ENCODE results near the gene MAT1A.

MAT1A gene

DNA sequence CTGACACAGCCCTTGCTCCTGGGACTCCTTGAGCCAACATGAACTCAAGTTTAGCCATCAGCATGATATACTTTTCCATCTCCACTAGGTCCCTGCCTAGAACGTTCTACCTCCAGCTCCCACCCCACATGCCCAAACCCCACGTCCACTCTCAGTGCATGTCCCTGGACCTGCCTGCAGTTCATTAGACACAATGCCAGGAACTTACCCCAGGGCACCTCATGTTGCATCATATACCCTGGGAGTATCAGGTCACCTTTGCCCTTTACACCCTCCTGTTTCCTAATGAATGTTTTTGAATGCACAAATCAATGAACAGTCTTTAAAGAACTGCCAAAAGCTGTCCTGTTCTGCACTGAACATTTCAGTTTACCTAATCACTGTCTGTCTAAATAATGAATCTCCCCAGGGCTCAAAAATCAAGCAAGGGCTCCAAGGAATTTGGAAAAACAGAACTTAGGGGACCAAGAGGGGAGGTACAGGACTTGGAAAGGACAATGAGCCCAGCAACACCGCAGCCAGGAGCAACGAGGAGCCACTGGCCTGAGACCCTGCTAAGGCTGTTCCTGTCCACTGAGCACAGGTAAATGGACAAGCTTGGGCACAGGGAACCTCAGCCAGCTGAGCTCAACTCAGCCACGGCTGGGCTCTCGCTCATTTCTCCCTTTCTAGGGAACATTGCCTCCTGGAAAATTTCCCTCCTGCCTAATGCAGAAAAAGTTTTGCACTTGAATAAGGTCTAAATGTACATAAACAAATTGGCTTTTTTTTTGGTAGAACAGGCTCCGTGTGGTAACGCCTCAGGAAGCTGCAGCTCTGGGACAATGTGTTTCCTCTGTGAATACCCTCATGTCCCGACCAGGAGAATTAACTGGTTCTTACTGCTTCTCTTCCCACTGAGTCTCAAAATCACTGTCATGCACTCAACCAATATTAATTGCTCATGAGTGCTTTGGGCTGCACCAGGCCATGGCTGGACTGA is 7.4 kb downstream of the MAT1A start:
- DNase-seq (ENCODE audit: low spot score), result no peak

DNA sequence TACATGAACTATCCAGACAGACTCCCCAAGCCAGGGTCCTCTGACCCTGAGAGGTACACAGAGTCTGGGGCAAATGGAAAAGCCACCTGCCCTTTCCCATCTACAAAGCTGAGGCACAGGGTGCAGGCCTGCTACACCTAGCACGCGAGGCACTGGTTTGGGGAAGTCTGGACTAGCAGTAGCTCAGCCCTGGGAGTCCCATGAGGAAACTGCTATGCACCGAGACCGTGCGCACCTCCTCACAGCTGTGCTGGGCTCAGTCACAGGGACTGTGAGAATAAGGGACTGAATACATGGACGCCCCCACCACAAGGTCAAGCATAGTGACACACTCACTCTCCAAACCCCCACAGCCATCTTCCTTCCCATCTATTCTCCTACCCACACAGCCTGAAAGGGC is 8.2 kb downstream of the MAT1A start:
- no peak for DNase-seq (ENCODE audit: low spot score)

DNA sequence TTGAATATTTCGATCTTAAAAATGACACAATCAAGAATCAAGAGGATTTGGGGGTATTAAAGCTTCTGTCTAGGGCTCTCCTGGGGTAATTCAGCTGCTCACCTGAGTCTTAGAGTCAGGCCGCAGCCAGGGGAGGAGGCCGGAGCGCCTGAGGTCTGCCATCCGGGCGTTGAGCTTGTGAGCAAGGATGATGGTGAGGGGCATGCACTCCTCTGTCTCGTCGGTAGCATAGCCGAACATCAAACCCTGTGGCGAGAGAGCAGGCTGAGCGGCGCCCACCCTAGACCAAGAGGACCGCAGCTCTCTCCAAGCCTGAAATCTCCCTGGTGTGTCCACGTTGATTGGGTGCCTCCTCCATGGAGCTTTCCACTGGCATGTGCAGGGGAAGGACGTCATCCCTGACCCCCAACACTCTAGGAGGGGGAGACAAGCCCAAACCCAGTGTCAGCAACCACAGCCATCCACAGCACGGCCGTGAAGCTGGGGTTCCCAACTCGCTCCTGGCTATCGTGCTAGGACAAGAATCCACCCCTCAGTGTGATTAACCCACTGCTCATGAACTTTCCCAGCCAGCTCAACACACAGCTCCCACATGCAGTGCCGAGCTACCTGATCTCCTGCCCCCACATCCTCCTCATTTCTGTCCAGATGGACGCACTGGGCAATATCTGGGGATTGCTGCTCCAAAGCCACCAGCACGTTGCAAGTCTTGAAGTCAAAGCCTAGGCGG is 9.2 kb downstream of the MAT1A start:
- DNase-seq (ENCODE audit: low spot score), result no peak

DNA sequence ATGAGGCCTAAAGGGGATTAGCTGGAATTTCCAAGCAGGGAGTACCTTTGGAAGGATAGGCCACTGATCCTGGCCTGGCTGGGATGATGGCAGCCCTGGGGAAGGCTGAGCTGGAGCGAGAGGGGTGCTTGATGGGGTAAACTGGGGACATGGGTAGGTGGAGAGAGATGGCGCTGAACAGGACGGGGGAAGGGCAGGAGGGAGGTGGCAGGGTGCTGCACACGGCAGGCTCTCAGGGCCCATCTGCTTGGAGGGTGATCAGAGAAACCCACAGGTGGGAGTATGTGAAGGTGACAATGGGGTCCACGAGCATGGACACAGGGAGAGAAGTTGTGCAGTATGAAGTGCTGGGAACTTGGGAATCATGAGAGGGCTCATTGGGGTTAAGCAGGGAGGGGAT is 10.3 kb downstream of the MAT1A start:
- DNase-seq (ENCODE audit: low spot score), result no peak

DNA sequence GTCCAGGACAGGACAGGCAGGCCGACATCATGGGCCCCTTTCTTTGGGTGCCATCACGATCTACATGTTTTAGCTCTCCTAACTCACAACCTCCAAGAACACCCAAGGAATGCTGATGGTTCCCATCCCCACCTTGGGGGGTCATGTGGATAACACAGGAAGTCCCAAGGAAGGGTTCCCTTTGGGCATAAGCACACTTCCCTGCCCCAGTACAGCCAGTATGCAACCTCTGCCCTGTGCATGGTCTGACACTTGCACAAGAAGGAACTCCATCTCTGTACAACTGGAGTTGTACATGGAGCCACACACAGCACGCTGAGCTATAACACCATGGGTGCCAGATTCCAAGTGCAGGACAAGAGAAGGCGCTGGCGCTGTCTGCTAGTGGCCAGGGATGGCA is 11.0 kb downstream of the MAT1A start:
- no peak for DNase-seq (ENCODE audit: low spot score)

DNA sequence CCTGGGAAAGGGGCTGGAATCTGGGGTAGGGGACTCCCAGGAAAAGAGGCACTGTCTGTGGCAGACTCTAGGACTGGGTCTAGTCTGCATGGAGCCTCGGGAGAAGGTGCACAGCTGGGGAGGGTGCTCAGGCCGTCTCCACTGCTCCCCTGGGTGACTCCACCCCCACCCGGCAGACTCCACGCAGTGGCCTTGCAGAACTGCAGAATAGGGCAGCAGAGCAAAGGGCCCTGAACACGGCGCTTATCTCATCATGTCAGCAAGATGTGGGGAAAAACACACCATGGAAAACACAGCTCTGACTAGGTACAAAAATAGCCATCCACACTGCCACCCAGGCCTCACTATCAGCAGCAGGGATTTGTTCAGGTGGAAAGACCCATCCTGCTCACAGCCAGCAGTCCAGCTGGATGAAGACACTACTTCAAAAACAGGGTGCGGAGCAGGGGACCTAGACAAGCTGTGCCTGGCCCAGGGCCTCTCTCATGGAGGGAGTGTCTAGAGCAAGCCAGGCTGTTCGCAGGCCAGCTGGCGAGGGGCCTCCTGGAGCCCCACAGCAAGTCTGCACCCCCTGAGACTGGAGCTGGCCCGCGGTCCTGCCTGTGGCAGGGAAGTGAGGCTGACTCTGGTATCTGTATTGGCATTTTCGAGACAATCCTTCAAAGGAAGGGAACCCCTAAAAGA is 11.7 kb downstream of the MAT1A start:
- DNase-seq (ENCODE audit: low spot score), result no peak

DNA sequence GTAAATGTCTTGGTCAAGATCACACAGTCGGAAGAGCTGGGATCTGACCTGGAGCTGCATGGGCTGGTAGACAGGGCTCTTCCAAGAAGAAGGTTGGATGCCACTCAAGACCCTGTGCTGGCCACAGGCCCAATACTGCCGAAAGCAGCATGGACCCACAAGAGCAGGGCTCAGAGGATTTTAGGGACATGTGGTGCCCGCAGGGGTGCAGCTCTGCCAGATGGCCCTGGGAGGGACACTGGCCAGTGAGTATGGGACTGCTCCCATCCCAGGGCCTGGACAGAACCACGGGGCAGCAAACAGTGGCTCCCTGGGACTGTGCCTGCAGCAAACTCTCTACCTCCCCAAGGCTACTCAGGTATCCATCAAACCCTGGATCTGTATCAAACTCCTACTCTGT is 12.4 kb downstream of the MAT1A start:
- no peak for DNase-seq (ENCODE audit: low spot score)

DNA sequence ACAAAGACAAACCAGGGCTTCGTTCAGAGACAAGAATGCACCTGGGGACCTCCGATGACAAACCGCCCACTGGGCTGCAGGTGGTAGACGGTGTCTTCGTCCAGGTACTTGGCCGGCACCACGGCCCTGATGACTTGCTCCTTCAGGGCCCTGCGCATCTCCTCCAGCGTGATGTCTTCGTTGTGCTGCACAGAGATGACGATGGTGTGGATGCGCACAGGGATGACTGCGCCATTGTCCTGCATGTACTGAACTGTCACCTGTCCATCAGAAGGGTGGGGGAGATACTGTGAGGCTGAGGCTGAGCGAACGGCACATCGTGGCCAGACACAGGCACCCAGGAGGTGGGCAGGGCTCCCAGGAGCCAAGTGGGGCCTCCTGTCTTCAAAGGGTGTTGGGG is 13.1 kb downstream of the MAT1A start:
- no peak for DNase-seq (ENCODE audit: low spot score)

DNA sequence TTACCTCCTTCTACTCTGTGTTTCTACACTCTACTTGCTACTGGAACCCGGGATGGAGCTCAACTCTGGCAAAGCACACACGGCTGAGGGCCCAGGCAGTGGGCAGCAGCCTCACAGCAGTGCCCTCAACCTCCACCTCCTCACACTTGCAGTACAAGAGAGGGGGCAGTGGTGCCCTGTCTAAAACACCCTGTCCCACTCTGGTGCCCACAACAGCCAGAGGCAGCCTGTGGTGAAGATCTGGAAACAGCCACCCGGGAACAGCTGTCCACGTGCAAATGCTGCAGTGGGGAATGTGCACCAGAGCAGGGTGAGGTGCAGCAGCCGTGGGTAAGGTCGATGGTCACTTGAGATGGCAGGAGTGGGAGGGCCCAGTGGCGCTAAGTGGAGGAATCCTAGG is 13.7 kb downstream of the MAT1A start:
- DNase-seq (ENCODE audit: low spot score), result no peak

DNA sequence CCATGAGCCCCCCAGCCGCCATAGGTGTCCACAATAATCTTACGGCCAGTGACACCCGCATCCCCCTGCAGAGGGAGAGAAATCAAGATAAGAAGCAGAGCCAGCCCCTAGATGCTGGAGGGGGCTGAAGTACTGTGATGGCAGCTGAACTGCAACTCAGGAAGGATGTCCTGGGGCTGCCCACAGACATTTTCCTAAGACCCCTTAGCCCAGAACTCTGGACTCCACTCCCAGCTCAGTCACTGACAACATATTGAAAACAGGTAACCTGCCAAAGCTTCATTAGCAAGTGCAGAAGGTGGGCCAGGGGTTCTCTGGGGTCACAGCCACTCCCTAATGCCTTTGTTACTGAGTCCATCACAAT is 14.3 kb downstream of the MAT1A start:
- DNase-seq (ENCODE audit: low spot score), result no peak

DNA sequence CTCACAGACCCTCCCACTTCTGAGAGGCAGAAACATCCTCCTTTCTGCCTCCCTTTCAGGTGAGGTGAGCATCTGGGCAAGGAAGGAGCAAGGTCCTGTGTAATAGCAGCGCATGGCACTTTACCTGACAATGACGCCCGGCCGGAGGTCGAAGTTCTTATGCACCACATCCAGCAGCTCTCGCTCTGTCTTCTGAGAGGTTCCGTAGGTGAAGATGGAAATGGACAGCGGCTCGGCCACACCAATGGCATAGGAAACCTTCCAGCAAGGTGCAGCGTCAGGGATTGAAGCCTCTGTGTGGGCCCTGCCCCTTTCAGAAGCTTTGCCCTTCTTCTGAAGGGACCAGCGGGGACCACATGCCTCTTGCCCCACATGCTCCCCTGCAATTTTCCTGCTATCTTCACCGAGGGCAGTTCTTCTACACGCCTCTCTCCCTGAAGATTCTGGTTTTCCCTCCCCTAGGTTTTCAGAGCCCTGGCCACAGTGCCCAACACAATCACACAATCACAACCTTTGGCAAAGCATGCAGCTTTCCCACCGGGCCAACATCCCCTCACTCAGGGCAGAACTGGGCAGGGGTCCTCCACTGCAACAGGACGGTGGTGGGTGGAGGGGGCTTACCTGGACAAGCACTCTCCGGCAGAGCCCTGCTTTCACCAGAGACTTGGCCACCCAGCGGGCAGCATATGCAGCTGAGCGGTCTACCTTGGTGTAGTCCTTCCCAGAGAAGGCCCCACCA is 14.9 kb downstream of the MAT1A start:
- no peak for DNase-seq (ENCODE audit: low spot score)

DNA sequence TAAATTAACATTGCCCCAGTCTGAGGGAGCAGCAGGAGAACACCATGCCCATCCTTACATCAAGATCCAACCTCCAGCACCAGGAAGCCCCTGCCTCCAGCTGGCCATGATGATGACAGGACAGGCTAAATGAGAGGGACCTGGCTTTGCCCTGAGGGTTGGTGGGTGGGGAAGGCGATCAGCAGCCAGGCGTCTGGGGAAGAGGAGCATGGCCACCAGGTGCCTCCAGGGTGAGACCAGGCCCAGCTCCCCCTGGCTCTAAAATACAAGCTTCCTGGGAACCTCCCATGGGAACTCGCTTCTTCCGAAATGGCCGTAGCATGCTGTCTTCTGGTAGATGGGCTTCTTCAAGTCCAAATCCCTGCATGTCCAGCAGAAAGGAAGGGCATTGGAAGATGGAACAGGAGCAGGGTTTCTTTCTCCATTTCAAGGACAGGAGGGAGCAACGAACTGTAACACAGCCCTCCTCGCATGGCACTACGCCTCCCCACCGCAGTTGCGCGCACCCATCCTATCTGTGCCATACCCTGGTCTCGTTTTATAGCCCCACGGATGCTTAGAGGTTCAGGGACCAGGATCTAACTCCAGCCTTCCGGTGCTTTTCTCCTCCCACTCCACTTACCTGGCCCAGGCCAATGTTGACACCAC is 15.8 kb downstream of the MAT1A start:
- DNase-seq (ENCODE audit: low spot score), result no peak

DNA sequence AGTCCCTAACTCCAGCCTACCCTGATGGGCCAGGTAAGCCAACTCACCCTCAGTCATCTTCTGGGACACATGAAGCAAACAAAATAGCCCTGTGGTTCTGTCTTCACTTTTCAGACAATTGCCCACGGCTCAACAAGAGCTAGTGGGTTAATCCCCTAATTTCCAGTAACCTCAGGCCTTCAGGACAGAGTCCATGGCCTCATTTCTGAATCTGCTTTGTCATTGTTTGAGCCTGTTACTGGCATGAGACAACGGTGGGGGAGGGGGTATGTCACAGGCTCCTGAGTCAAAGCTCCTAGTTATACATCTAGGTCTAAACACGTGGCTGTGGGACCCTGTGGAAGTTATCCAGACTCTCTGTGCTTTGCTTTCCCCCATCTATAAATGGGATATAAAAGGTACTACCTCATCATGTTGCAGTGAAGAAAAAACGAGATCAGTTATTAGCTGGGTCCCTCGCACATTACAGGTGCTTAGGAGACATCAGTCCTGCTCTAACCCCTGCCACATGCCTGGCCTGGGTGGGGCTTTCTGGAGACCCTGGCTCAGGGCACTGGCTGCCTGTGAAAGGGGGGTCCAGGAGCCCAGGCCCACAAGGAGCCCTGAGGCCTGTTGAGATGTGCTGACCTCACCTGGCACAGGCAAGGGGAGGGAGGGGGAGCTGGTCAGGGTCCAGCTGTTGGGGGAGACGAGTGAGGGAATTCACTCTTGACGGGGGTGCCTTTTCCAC is 16.5 kb downstream of the MAT1A start:
- no peak for DNase-seq (ENCODE audit: low spot score)

DNA sequence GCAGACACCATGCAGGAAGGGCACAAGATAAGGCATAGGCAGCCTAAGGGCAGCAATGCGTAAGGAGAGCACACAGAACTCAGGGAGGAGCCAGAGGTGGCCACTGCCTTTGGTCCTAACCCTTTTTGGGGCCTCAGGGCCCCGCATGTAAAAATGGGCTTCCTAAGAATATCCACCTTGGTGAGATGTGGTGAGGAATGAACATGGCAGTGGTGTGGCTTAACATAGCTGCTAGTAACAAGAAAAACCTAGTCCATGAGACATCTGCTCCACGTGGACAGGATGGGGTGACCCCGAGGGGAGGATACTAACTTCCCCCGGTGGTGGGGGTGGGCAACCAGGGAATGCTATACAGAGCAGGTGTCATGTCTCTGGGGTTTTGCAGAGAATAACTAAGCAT is 18.0 kb downstream of the MAT1A start:
- no peak for DNase-seq (ENCODE audit: low spot score)

DNA sequence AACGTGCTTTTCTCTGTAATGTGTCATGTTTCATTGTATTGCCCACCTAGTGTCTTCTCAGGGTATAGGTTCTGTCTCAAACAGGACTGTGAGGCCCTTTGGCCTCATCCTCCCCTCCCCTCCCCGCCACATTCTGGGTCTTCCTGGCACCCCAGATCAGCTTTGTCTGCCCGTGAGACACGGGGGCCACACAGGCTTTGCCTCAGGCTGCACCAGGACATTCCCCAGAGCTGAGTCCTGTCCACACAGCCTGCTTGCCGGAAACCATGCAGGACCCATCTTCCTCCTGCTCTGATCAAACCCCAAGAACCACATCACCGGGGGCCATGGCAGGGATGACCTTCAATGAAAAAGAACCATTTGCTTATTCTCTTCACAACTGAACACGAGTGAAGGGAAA is 18.6 kb downstream of the MAT1A start:
- no peak for DNase-seq (ENCODE audit: low spot score)

DNA sequence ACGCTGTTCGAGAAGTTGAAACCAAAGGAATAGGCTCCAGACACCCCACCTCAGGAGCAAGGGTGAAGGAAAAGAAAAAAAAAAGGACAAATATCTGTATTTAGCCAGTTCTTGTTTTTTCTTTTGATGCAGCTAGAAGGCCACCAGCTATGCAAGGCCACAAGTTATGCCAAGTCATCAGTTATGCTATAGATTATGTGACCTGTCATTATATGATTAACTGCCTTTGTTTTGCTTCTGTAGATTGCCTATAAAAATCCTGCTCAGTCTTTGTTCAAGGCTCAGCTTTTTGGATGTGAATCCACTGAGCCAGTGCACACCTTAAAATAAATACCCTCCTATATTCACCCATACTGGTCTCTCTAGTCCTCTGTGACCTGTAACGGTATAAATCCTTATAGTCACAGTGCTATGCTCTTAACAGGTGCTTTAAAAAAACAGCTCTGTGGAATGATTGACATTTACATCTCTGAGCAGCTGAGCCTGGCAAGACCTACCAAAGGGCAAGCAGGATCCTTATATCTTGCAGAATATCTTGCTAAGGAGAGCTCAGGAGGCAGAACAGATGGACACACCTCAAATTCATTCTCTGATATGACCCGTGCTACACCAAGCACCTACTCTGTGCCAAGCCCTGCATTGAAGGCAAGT is 20.4 kb downstream of the MAT1A start:
- no peak for DNase-seq (ENCODE audit: low spot score)

DNA sequence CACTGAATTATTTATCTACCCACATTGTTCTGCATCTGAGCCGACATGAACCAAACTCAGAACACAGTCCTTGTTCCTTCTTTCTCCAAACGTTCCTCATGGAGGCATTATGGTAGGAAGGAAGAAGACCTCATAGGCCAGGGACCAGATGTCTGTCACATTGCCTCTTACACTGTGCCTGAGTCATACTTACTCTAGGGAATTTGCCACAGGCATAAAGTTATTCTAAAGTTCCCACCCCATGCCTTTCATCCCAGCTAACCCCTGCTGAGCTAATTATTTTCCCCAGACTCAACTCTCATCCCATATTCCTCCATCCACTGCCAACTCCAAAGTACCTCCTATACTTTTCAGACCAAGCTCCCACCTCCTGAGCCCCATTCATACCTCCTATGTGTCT is 21.2 kb downstream of the MAT1A start:
- DNase-seq (ENCODE audit: low spot score), result no peak

DNA sequence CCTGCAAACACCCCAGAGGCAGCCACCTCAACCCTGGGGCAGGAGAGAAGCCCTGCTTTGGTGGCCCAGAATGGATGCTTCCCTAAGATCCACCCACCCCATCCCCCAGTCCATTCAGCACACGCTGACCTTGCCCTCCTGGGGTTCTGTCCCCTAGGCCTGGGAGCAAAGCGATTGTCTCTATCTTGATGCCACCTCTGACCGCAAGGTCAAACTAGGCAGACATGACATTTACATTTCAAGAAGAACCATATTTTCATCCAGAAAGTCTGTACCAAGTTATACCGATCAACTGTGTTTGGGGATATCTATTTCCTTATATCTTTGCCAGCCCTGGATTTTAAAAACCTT is 23.0 kb downstream of the MAT1A start:
- DNase-seq (ENCODE audit: low spot score), result no peak

DNA sequence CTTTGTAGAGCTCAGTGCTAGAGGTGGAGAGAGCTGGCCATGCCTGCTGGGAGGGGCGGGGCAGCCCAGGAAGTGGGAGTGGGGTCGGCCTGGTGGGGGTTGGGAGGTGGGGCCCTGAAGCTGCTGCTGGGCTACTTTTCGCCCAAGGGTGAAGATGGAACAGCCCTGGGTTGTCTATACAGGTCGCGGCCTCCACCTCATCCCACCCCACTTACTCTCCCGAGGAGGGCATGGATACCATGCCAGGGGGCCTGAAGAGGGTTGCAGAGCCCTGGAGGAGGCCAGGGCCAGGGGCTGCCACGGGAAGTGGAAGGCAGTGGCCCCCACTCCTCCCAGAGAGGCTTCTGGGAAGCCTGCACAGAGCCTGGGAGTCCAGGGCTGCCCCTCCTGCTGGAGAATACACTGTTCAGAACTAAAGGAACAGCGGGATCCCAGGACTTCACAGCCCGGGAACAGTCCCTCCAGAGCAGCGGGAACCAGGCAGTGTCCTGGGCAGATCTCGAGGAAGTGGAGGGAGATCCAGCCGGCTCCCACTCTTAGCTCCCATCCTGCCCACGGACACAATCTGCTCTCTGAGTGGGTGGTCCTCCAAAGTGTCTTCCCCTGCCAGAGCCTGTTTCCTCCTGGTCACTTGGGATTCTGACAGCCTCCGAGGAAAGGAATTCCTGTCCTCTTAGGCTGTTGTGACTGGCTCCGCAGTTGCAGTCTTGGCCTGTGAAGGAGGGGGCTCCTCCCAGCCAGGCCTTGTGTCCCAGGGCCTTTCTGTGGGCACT is 23.5 kb downstream of the MAT1A start:
- no peak for DNase-seq (ENCODE audit: low spot score)

Data from globus pallidus (tissue), 1 donor.